Activated T-helper 17 cell treated with anti-CD3 and anti-CD28 coated beads, Interleukin-2, amount 50 U/mL, for 72 hours (primary cell): ENCODE data around the gene INO80C. TPM values are rescaled to one million over a fixed set of nuclear protein-coding genes. Genes with fewer than 3 reads are reported as not detected.
"Not testable (repeated sequence)": the region's sequence is repeated elsewhere in the genome, so short reads cannot be mapped to it uniquely, and the experiment has no call there.

Source experiments
- ATAC-seq: fragments of 150-1000 bp; cut with Tn5 transposase; replicated peaks from 2 replicates; pipeline ENCODE4 v1.10.0; 2021; ENCODE audit warnings: mild to moderate bottlenecking, moderate library complexity
- H3K27ac Mint-ChIP-seq: one replicate; pipeline ENCODE4 v1.8.0; 2022; ENCODE audit warnings: mixed read lengths
- H3K27me3 Mint-ChIP-seq: one replicate; pipeline ENCODE4 v1.8.0; 2022; ENCODE audit warnings: mixed read lengths
- H3K36me3 Mint-ChIP-seq: one replicate; pipeline ENCODE4 v1.8.0; 2022; ENCODE audit warnings: low read depth, mild to moderate bottlenecking, mixed read lengths
- H3K4me1 Mint-ChIP-seq: one replicate; pipeline ENCODE4 v1.8.0; 2022; ENCODE audit warnings: mixed read lengths
- H3K4me3 Mint-ChIP-seq: one replicate; pipeline ENCODE4 v1.8.0; 2022; ENCODE audit warnings: mild to moderate bottlenecking, mixed read lengths
- H3K9me3 Mint-ChIP-seq: one replicate; pipeline ENCODE4 v1.8.0; 2022; ENCODE audit warnings: mixed read lengths
- total RNA-seq, 2 donors: library from RNA; stranded (reverse); gene quantifications; one replicate each; pipeline ENCODE4 v1.2.3, GENCODE V29; 2022

The INO80C gene
- total RNA-seq, 2 donors from 2014 or later = 20.6 to 22.0 TPM

DNA sequence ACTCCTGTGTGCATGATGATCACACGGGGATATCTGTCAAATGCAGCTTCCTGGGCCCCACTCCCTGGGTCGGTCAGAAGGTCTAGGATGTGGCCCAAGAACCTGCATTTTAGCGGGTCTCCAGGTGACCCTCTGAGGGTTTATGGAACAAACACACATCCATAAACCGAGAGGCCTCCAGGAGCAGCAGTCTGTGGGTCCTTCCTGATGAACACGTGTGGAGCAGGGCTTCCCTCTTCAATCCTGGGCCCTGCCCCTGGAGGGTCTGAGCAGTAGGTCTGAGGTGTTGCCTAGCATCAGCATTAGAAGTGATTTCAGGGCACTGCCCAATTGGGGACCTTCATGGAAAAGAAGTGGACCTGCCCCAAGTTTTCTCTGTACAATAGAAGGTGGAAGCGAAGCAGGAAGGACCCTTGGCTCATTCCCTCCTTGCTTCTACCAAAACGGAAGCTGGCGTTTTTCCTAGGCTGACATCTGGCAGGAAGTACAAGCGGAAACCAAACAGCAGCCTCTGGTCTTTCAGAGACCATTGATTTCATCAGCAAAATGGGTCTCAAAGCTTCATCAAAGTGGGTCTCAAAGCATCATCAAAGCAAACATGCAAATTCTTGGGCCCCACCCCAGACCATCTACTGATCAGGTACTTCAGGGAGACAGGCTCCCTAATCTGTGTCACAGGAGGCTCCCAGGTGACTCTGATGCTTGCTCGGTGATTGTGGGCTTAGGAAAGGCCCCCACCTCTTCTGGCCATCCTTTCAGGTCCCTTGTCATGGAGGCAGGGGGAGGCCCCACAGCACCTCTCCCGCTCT is 30.7 kb downstream of the INO80C start:
- H3K4me1 Mint-ChIP-seq = no peaks in the 10 kb centered on the region
- H3K9me3 Mint-ChIP-seq = no peaks in the 10 kb centered on the region
- H3K27ac Mint-ChIP-seq = no peak overlapping the region
- H3K27me3 Mint-ChIP-seq = no peaks in the 10 kb centered on the region
- H3K36me3 Mint-ChIP-seq = peaks cover 23% of the 10 kb centered on the region
- no peak for ATAC-seq
- H3K4me3 Mint-ChIP-seq = no peak overlapping the region

DNA sequence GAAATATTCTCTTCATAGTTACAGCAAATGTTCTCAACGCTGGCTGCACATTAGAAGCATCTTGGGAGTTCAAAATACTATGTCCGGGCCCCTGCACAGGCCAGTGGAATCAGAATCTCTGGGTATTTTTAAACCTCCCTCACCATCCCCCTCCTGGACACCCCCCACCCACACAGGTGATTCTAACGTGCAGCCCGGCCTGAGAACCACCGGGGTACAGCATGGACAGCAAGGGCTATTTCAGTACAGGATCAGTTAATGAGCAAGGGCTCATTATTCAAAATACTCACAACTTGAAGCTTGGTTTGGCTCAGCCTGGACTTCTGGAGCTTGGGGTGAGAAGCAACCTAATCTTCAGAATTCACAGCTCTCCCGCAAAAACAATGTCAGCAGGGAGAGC is 31.4 kb downstream of the INO80C start:
- no peak overlapping the region for H3K27ac Mint-ChIP-seq
- H3K36me3 Mint-ChIP-seq = peaks cover 21% of the 10 kb centered on the region
- H3K27me3 Mint-ChIP-seq = no peaks in the 10 kb centered on the region
- no peak for ATAC-seq
- H3K4me1 Mint-ChIP-seq = no peaks in the 10 kb centered on the region
- no peak overlapping the region for H3K4me3 Mint-ChIP-seq
- no peaks in the 10 kb centered on the region for H3K9me3 Mint-ChIP-seq

- Mint-ChIP-seq H3K36me3 (peaks cover 21% of the 10 kb centered on the region), H3K9me3 (no peaks in the 10 kb centered on the region)
- ATAC-seq = no peak
Observed at GRCh38 chr18:35465329-35465728, 32.4 kb downstream of the INO80C start.

DNA sequence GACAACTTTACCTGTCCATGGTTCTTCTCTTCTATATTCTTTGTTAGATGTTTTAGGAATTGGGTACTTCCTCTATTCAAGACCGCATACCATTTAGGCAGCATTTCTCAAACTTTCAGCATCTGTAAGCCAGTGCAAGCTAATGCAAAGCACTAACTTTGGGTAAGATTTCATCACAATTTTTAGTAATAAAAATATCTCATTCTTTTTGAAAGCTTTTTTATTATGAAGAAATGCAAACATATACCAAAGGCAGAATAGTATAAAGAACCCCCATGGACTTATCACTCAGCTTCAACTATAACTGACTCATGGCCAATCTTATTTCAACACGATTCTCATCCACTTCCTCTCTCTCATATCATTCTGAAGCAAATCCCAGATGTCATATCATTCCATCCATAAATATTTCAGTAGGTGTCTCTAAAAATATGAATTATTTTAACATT is 32.9 kb downstream of the INO80C start:
- Mint-ChIP-seq H3K4me1 (no peaks in the 10 kb centered on the region), H3K27ac (no peak overlapping the region), H3K36me3 (peaks cover 21% of the 10 kb centered on the region), H3K9me3 (no peaks in the 10 kb centered on the region), H3K27me3 (no peaks in the 10 kb centered on the region), H3K4me3 (no peak overlapping the region)
- ATAC-seq = no peak

More at GRCh38 chr18:35465329-35465728, 32.4 kb downstream of the INO80C start:
- no peaks in the 10 kb centered on the region for H3K4me1 Mint-ChIP-seq
- no peak overlapping the region for H3K27ac Mint-ChIP-seq
- no peak overlapping the region for H3K4me3 Mint-ChIP-seq
- no peaks in the 10 kb centered on the region for H3K27me3 Mint-ChIP-seq

DNA sequence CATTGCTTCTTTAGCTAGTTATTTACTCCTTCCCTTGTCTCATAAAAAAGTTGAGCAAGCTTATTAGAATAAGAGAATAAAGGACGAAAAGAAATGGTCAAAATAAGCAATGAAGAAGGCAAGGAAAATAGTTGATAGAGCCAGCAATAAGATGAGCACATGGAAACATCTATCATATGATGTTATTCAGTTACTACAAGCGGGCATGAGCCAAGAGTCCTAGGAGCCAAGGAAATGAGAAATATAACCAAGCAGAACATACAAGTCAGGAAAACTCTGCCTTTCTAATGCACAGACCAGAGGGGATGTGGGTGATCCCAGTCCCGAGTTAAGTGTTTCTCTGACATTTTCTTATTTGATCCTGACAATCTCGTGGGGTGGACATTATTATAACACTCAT is 33.9 kb downstream of the INO80C start:
- Mint-ChIP-seq H3K27me3 (no peaks in the 10 kb centered on the region), H3K4me1 (peaks cover 5% of the 10 kb centered on the region), H3K9me3 (no peaks in the 10 kb centered on the region), H3K36me3 (peaks cover 12% of the 10 kb centered on the region), H3K4me3 (no peak overlapping the region), H3K27ac (no peak overlapping the region)
- no peak for ATAC-seq

- H3K4me1 Mint-ChIP-seq = peaks cover 5% of the 10 kb centered on the region
- H3K36me3 Mint-ChIP-seq = peaks cover 5% of the 10 kb centered on the region
- no peaks in the 10 kb centered on the region for H3K9me3 Mint-ChIP-seq
- H3K27me3 Mint-ChIP-seq = no peaks in the 10 kb centered on the region
- ATAC-seq = no peak
- no peak overlapping the region for H3K4me3 Mint-ChIP-seq
- no peak overlapping the region for H3K27ac Mint-ChIP-seq
Observed at GRCh38 chr18:35463050-35463449, 34.7 kb downstream of the INO80C start.

- no peak for ATAC-seq
- H3K4me1 Mint-ChIP-seq = peaks cover 5% of the 10 kb centered on the region
- H3K27me3 Mint-ChIP-seq = no peaks in the 10 kb centered on the region
- no peaks in the 10 kb centered on the region for H3K9me3 Mint-ChIP-seq
- no peak overlapping the region for H3K27ac Mint-ChIP-seq
- H3K4me3 Mint-ChIP-seq = no peak overlapping the region
- H3K36me3 Mint-ChIP-seq = no peaks in the 10 kb centered on the region
Observed at GRCh38 chr18:35460736-35461161, 37.0 kb downstream of the INO80C start.

DNA sequence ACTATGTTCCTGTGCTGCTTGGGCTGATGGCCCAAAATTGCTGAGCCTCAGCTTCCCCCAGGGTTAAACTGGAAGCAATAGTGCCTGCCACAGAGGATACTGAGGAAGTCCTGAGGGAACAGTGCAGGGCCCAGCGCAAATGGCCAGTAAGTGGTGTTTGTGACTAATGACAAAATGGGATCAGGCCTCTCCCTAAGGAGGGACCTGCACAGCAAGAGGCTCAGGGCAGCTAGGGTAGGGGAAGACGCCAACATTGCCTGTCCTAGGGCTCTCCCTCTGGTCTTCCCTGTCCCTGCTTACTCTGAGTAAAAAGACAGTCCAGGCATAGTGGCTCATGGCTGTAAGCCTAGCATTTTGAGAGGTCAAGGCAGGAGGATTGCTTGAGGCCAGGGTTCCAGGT is 37.8 kb downstream of the INO80C start:
- no peak overlapping the region for H3K4me3 Mint-ChIP-seq
- H3K4me1 Mint-ChIP-seq = peaks cover 5% of the 10 kb centered on the region
- no peaks in the 10 kb centered on the region for H3K27me3 Mint-ChIP-seq
- no peaks in the 10 kb centered on the region for H3K9me3 Mint-ChIP-seq
- no peaks in the 10 kb centered on the region for H3K36me3 Mint-ChIP-seq
- H3K27ac Mint-ChIP-seq = no peak overlapping the region
- ATAC-seq = no peak

GRCh38 chr18:35458677-35459441 is 38.9 kb downstream of the INO80C start:
- Mint-ChIP-seq H3K4me3 (no peak overlapping the region), H3K27ac (peak overlapping the region; percentile 8), H3K36me3 (no peaks in the 10 kb centered on the region), H3K27me3 (no peaks in the 10 kb centered on the region), H3K4me1 (peaks cover 5% of the 10 kb centered on the region), H3K9me3 (no peaks in the 10 kb centered on the region)
- no peak for ATAC-seq

- no peaks in the 10 kb centered on the region for H3K36me3 Mint-ChIP-seq
- H3K27me3 Mint-ChIP-seq = no peaks in the 10 kb centered on the region
- no peak overlapping the region for H3K27ac Mint-ChIP-seq
- ATAC-seq = no peak
- H3K9me3 Mint-ChIP-seq = no peaks in the 10 kb centered on the region
- H3K4me1 Mint-ChIP-seq = peaks cover 5% of the 10 kb centered on the region
- no peak overlapping the region for H3K4me3 Mint-ChIP-seq
Observed at GRCh38 chr18:35458271-35458670, 39.5 kb downstream of the INO80C start.

GRCh38 chr18:35457140-35457704 is 40.5 kb downstream of the INO80C start:
- H3K9me3 Mint-ChIP-seq = no peaks in the 10 kb centered on the region
- H3K36me3 Mint-ChIP-seq = no peaks in the 10 kb centered on the region
- no peak overlapping the region for H3K27ac Mint-ChIP-seq
- H3K27me3 Mint-ChIP-seq = no peaks in the 10 kb centered on the region
- ATAC-seq = no peak
- H3K4me1 Mint-ChIP-seq = peaks cover 5% of the 10 kb centered on the region
- no peak overlapping the region for H3K4me3 Mint-ChIP-seq

GRCh38 chr18:35455926-35456763 is 41.6 kb downstream of the INO80C start:
- no peaks in the 10 kb centered on the region for H3K36me3 Mint-ChIP-seq
- no peak overlapping the region for H3K4me3 Mint-ChIP-seq
- ATAC-seq = no peak
- no peaks in the 10 kb centered on the region for H3K9me3 Mint-ChIP-seq
- peaks cover 3% of the 10 kb centered on the region for H3K27me3 Mint-ChIP-seq
- peaks cover 5% of the 10 kb centered on the region for H3K4me1 Mint-ChIP-seq
- no peak overlapping the region for H3K27ac Mint-ChIP-seq

GRCh38 chr18:35454803-35455202 is 43.0 kb downstream of the INO80C start:
- Mint-ChIP-seq H3K36me3 (no peaks in the 10 kb centered on the region), H3K4me3 (no peak overlapping the region), H3K9me3 (no peaks in the 10 kb centered on the region), H3K27ac (no peak overlapping the region), H3K4me1 (peaks cover 5% of the 10 kb centered on the region), H3K27me3 (peaks cover 3% of the 10 kb centered on the region)
- ATAC-seq = no peak

DNA sequence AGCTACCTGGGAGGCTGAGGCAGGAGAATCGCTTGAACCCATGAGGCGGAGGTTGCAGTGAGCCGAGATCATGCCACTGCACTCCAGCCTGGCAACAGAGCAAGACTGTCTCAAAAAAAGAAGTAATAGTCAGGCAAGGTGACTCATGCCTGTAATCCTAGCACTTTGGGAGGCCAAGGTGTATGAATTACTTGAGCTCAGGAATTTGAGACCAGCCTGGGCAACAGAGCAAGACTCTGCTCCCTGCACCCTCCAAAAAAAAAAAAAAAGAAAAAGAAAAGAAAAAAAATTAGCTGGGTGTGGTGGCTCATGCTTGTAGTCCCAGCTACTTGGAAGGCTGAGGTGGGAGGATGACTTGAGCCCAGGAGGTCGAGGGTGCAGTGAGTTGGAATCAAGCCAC is 44.7 kb downstream of the INO80C start:
- not testable (repeated sequence) for H3K36me3 Mint-ChIP-seq

More for the DNA sequence above, 44.7 kb downstream of the INO80C start:
- not testable (repeated sequence) for ATAC-seq, H3K4me1 Mint-ChIP-seq, H3K27ac Mint-ChIP-seq, H3K27me3 Mint-ChIP-seq, H3K9me3 Mint-ChIP-seq, H3K4me3 Mint-ChIP-seq
